GM12878 (cell line): ENCODE data around the gene GNAZ. TPM values are rescaled to one million over a fixed set of nuclear protein-coding genes. Genes with fewer than 3 reads are reported as not detected.

Experiments used
- BMI1 ChIP-seq: fragments of 450-650 bp; IDR thresholded peaks from 2 replicates; pipeline ENCODE4 v1.6.1; 2016; ENCODE audit warnings: mild to moderate bottlenecking, moderate library complexity, borderline replicate concordance
- EGR1 ChIP-seq, 2 experiments: IDR thresholded peaks; 1 replicate in 1 of 2; 2 replicates in 1 of 2; pipeline ENCODE4 v1.6.1; 2011 to 2012; ENCODE audit warnings: low read depth in 2 of 2, low read length in 2 of 2, borderline replicate concordance in 1 of 2, mild to moderate bottlenecking in 1 of 2, moderate library complexity in 1 of 2
- FOXK2 ChIP-seq: fragments of 450-650 bp; IDR thresholded peaks from 2 replicates; pipeline ENCODE4 v1.6.1; 2017; ENCODE audit warnings: mild to moderate bottlenecking, moderate library complexity
- JUND ChIP-seq: IDR thresholded peaks from 2 replicates; pipeline ENCODE4 v1.6.1; 2012; ENCODE audit warnings: low read depth, mild to moderate bottlenecking, low read length, improper control_type of control experiment, moderate library complexity
- TCF3 ChIP-seq: IDR thresholded peaks from 2 replicates; pipeline ENCODE4 v1.6.1; 2012; ENCODE audit warnings: low read depth, mild to moderate bottlenecking, low read length, borderline replicate concordance; ENCODE audit not compliant: insufficient read depth
- ZNF592 ChIP-seq: fragments of 450-650 bp; IDR thresholded peaks from 2 replicates; pipeline ENCODE4 v1.6.1; 2017; ENCODE audit warnings: mild to moderate bottlenecking, moderate library complexity
- polyA plus RNA-seq, 11 experiments: library from polyadenylated mRNA; depleted of rRNA in 4 of 11; unstranded in 6 of 11; stranded (reverse) in 5 of 11; fragments of >200 nt; fragmentation: Nextera tagmentation in 4 of 11; fragmentation: Illumina TruSeq in 1 of 11; extraction: Ambion mirVana in 4 of 11; extraction: Trizol in 1 of 11; gene quantifications; 1 replicate in 1 of 11; 2 replicates in 10 of 11; pipeline versions ENCODE4 v1.2.1 to v1.2.3, GENCODE V29; 2011 to 2016; ENCODE audit warnings: inconsistent platforms in 2 of 11, missing spikeins in 2 of 11, low read depth in 1 of 11
- total RNA-seq, 4 experiments: library from RNA; depleted of rRNA in 3 of 4; stranded (reverse); fragments of >200 nt in 3 of 4; fragmentation: Illumina TruSeq in 1 of 4; extraction: Trizol in 1 of 4; gene quantifications; 2 replicates each; pipeline versions ENCODE4 v1.2.1 to v1.2.3, GENCODE V29; 2013 to 2021
- TF ChIP-seq, protein P1 (sequence below): fragments of 450-650 bp; formaldehyde crosslinking; IDR thresholded peaks from 2 replicates; pipeline ENCODE4 v1.5.0; 2022; ENCODE audit warnings: mild to moderate bottlenecking, missing genetic modification characterization
- TF ChIP-seq, protein P2 (sequence below): IDR thresholded peaks from 2 replicates; pipeline ENCODE4 v1.6.1; 2012; ENCODE audit warnings: low read length, inconsistent platforms

Gene GNAZ
- total and polyA plus RNA-seq, 10 of the 15 experiments (the other 5 are each of a cell fraction or from before 2014, with no cell fraction given), result 0.09 to 1.0 (median 0.44) TPM; not detected in 1

- TF ChIP-seq JUND (no peak), BMI1 (no peak), ZNF592 (no peak), TCF3 (no peak), FOXK2 (no peak), EGR1 (IDR thresholded peaks at IDR 0.05; ENCODE audit: borderline replicate concordance in 1 of 2, low read depth in 2 of 2, low read length in 2 of 2) (no peak)
- TF ChIP-seq, protein P1, sequence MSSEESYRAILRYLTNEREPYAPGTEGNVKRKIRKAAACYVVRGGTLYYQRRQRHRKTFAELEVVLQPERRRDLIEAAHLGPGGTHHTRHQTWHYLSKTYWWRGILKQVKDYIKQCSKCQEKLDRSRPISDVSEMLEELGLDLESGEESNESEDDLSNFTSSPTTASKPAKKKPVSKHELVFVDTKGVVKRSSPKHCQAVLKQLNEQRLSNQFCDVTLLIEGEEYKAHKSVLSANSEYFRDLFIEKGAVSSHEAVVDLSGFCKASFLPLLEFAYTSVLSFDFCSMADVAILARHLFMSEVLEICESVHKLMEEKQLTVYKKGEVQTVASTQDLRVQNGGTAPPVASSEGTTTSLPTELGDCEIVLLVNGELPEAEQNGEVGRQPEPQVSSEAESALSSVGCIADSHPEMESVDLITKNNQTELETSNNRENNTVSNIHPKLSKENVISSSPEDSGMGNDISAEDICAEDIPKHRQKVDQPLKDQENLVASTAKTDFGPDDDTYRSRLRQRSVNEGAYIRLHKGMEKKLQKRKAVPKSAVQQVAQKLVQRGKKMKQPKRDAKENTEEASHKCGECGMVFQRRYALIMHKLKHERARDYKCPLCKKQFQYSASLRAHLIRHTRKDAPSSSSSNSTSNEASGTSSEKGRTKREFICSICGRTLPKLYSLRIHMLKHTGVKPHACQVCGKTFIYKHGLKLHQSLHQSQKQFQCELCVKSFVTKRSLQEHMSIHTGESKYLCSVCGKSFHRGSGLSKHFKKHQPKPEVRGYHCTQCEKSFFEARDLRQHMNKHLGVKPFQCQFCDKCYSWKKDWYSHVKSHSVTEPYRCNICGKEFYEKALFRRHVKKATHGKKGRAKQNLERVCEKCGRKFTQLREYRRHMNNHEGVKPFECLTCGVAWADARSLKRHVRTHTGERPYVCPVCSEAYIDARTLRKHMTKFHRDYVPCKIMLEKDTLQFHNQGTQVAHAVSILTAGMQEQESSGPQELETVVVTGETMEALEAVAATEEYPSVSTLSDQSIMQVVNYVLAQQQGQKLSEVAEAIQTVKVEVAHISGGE, result no peak
- TF ChIP-seq, protein P2, sequence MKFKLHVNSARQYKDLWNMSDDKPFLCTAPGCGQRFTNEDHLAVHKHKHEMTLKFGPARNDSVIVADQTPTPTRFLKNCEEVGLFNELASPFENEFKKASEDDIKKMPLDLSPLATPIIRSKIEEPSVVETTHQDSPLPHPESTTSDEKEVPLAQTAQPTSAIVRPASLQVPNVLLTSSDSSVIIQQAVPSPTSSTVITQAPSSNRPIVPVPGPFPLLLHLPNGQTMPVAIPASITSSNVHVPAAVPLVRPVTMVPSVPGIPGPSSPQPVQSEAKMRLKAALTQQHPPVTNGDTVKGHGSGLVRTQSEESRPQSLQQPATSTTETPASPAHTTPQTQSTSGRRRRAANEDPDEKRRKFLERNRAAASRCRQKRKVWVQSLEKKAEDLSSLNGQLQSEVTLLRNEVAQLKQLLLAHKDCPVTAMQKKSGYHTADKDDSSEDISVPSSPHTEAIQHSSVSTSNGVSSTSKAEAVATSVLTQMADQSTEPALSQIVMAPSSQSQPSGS, result no peak
- TF ChIP-seq, all 136 proteins: peak for 0
These were observed 23.9 kb downstream of the GNAZ start (continued) for GRCh38 chr22:23094260-23094659.
